ENCODE results near the gene PLCG1. TPM values are rescaled to one million over a fixed set of nuclear protein-coding genes. Genes with fewer than 3 reads are reported as not detected.

Gene PLCG1
- total RNA-seq, 1 experiment from 2014 or later = 132 TPM

GRCh38 chr20:41205313-41205712 is 68.0 kb downstream of the PLCG1 start:
- Histone ChIP-seq H3K4me3 (ENCODE audit: insufficient read depth, low read depth, low read length) (no peak overlapping the region), H3K27me3 (ENCODE audit: control insufficient read depth, insufficient read depth, low read length) (no peaks in the 10 kb centered on the region), H3K36me3 (replicated peaks; ENCODE audit: control insufficient read depth, insufficient read depth, low read length) (no peaks in the 10 kb centered on the region)
- DNase-seq = no peak

- no peak for DNase-seq
- H3K27me3 ChIP-seq (ENCODE audit: control insufficient read depth, insufficient read depth, low read length) = no peaks in the 10 kb centered on the region
- H3K36me3 ChIP-seq (replicated peaks; ENCODE audit: control insufficient read depth, insufficient read depth, low read length) = no peaks in the 10 kb centered on the region
- no peak overlapping the region for H3K4me3 ChIP-seq (ENCODE audit: insufficient read depth, low read depth, low read length)
Measured at GRCh38 chr20:41213150-41213820, 75.9 kb downstream of the PLCG1 start.

- no peak overlapping the region for H3K4me3 ChIP-seq (ENCODE audit: insufficient read depth, low read depth, low read length)
- no peak for DNase-seq
- no peaks in the 10 kb centered on the region for H3K27me3 ChIP-seq (ENCODE audit: control insufficient read depth, insufficient read depth, low read length)
- no peaks in the 10 kb centered on the region for H3K36me3 ChIP-seq (replicated peaks; ENCODE audit: control insufficient read depth, insufficient read depth, low read length)
Measured at GRCh38 chr20:41214202-41214601, 76.9 kb downstream of the PLCG1 start.

GRCh38 chr20:41214666-41215065 is 77.3 kb downstream of the PLCG1 start:
- no peaks in the 10 kb centered on the region for H3K36me3 ChIP-seq (replicated peaks; ENCODE audit: control insufficient read depth, insufficient read depth, low read length)
- DNase-seq = no peak
- no peak overlapping the region for H3K4me3 ChIP-seq (ENCODE audit: insufficient read depth, low read depth, low read length)
- no peaks in the 10 kb centered on the region for H3K27me3 ChIP-seq (ENCODE audit: control insufficient read depth, insufficient read depth, low read length)

- Histone ChIP-seq H3K36me3 (replicated peaks; ENCODE audit: control insufficient read depth, insufficient read depth, low read length) (no peaks in the 10 kb centered on the region), H3K4me3 (ENCODE audit: insufficient read depth, low read depth, low read length) (no peak overlapping the region), H3K27me3 (ENCODE audit: control insufficient read depth, insufficient read depth, low read length) (no peaks in the 10 kb centered on the region)
- DNase-seq = no peak
Measured at GRCh38 chr20:41217422-41217821, 80.1 kb downstream of the PLCG1 start.

- Histone ChIP-seq H3K4me3 (ENCODE audit: insufficient read depth, low read depth, low read length) (no peak overlapping the region), H3K36me3 (replicated peaks; ENCODE audit: control insufficient read depth, insufficient read depth, low read length) (no peaks in the 10 kb centered on the region), H3K27me3 (ENCODE audit: control insufficient read depth, insufficient read depth, low read length) (no peaks in the 10 kb centered on the region)
- DNase-seq = no peak
Measured at GRCh38 chr20:41218466-41218865, 81.1 kb downstream of the PLCG1 start.

GRCh38 chr20:41219824-41220223 is 82.5 kb downstream of the PLCG1 start:
- H3K27me3 ChIP-seq (ENCODE audit: control insufficient read depth, insufficient read depth, low read length) = no peaks in the 10 kb centered on the region
- no peaks in the 10 kb centered on the region for H3K36me3 ChIP-seq (replicated peaks; ENCODE audit: control insufficient read depth, insufficient read depth, low read length)
- H3K4me3 ChIP-seq (ENCODE audit: insufficient read depth, low read depth, low read length) = no peak overlapping the region
- no peak for DNase-seq

- H3K27me3 ChIP-seq (ENCODE audit: control insufficient read depth, insufficient read depth, low read length) = no peaks in the 10 kb centered on the region
- H3K4me3 ChIP-seq (ENCODE audit: insufficient read depth, low read depth, low read length) = no peak overlapping the region
- no peaks in the 10 kb centered on the region for H3K36me3 ChIP-seq (replicated peaks; ENCODE audit: control insufficient read depth, insufficient read depth, low read length)
- DNase-seq = no peak
Measured at GRCh38 chr20:41221614-41222218, 84.4 kb downstream of the PLCG1 start.

- Histone ChIP-seq H3K4me3 (ENCODE audit: insufficient read depth, low read depth, low read length) (no peak overlapping the region), H3K27me3 (ENCODE audit: control insufficient read depth, insufficient read depth, low read length) (no peaks in the 10 kb centered on the region), H3K36me3 (replicated peaks; ENCODE audit: control insufficient read depth, insufficient read depth, low read length) (no peaks in the 10 kb centered on the region)
- no peak for DNase-seq
Measured at GRCh38 chr20:41222296-41222695, 85.0 kb downstream of the PLCG1 start.

GRCh38 chr20:41222703-41223102 is 85.4 kb downstream of the PLCG1 start:
- Histone ChIP-seq H3K4me3 (ENCODE audit: insufficient read depth, low read depth, low read length) (no peak overlapping the region), H3K36me3 (replicated peaks; ENCODE audit: control insufficient read depth, insufficient read depth, low read length) (no peaks in the 10 kb centered on the region), H3K27me3 (ENCODE audit: control insufficient read depth, insufficient read depth, low read length) (no peaks in the 10 kb centered on the region)
- DNase-seq = no peak

- H3K4me3 ChIP-seq (ENCODE audit: insufficient read depth, low read depth, low read length) = no peak overlapping the region
- DNase-seq = no peak
- H3K27me3 ChIP-seq (ENCODE audit: control insufficient read depth, insufficient read depth, low read length) = no peaks in the 10 kb centered on the region
- H3K36me3 ChIP-seq (replicated peaks; ENCODE audit: control insufficient read depth, insufficient read depth, low read length) = no peaks in the 10 kb centered on the region
Measured at GRCh38 chr20:41223112-41223511, 85.8 kb downstream of the PLCG1 start.

- Histone ChIP-seq H3K4me3 (ENCODE audit: insufficient read depth, low read depth, low read length) (no peak overlapping the region), H3K27me3 (ENCODE audit: control insufficient read depth, insufficient read depth, low read length) (no peaks in the 10 kb centered on the region), H3K36me3 (replicated peaks; ENCODE audit: control insufficient read depth, insufficient read depth, low read length) (no peaks in the 10 kb centered on the region)
- DNase-seq = no peak
Measured at GRCh38 chr20:41224281-41224680, 86.9 kb downstream of the PLCG1 start.

GRCh38 chr20:41225091-41225490 is 87.7 kb downstream of the PLCG1 start:
- no peak overlapping the region for H3K4me3 ChIP-seq (ENCODE audit: insufficient read depth, low read depth, low read length)
- no peak for DNase-seq
- no peaks in the 10 kb centered on the region for H3K27me3 ChIP-seq (ENCODE audit: control insufficient read depth, insufficient read depth, low read length)
- no peaks in the 10 kb centered on the region for H3K36me3 ChIP-seq (replicated peaks; ENCODE audit: control insufficient read depth, insufficient read depth, low read length)

- Histone ChIP-seq H3K4me3 (ENCODE audit: insufficient read depth, low read depth, low read length) (no peak overlapping the region), H3K36me3 (replicated peaks; ENCODE audit: control insufficient read depth, insufficient read depth, low read length) (no peaks in the 10 kb centered on the region), H3K27me3 (ENCODE audit: control insufficient read depth, insufficient read depth, low read length) (no peaks in the 10 kb centered on the region)
- DNase-seq = no peak
Measured at GRCh38 chr20:41226426-41226825, 89.1 kb downstream of the PLCG1 start.
